Measurements from ENCODE around the gene SPNS3.

DNA sequence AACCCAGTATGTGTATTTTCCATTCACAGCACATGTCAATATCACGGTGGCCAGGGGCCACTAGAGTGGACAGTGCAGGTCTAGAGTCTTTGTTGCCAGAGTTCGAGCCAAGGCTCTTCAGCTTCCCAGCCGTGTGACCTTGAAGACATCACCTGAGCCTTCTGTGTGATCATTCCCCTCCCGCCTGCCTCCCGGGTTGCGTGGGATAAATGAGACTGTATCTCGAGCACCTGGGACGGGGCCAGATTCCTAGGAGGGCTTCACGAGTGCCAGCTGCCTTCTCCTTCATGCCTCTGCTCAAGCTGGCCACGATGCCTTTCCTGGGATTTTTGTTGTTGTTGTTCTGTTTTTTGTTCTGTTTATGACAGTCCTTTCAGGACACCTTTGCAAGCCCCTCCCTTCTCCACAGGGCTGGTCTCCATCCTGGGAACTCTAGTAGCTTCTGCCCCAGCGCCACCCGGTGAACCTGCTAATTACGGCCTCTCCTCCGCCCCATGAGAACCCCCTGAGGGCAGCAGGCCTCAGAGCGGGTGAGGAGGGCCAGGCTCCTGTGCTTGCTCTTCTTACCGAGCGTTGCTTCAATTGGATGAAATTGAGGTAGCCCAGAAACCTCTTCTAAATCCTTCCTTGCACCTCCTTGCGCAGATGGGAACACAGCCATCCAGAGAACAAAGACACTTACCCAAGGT is 68.9 kb downstream of the SPNS3 start:
- TF ChIP-seq, protein P1, sequence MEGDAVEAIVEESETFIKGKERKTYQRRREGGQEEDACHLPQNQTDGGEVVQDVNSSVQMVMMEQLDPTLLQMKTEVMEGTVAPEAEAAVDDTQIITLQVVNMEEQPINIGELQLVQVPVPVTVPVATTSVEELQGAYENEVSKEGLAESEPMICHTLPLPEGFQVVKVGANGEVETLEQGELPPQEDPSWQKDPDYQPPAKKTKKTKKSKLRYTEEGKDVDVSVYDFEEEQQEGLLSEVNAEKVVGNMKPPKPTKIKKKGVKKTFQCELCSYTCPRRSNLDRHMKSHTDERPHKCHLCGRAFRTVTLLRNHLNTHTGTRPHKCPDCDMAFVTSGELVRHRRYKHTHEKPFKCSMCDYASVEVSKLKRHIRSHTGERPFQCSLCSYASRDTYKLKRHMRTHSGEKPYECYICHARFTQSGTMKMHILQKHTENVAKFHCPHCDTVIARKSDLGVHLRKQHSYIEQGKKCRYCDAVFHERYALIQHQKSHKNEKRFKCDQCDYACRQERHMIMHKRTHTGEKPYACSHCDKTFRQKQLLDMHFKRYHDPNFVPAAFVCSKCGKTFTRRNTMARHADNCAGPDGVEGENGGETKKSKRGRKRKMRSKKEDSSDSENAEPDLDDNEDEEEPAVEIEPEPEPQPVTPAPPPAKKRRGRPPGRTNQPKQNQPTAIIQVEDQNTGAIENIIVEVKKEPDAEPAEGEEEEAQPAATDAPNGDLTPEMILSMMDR (IDR thresholded peaks at IDR 0.05; ENCODE audit: control extremely low read depth in 1 of 3, insufficient read depth in 1 of 3, low read depth in 1 of 3, low read length in 3 of 3) = no peak
- no peak for TF ChIP-seq BACH1 (IDR thresholded peaks at IDR 0.05; ENCODE audit: low read length)
- no peak for TF ChIP-seq POLR2A (IDR thresholded peaks at IDR 0.05; ENCODE audit: control extremely low read depth in 1 of 2, low read depth in 2 of 2, low read length in 2 of 2)
- no peak for TF ChIP-seq HDAC6 (IDR thresholded peaks at IDR 0.05; ENCODE audit: low read depth, low read length)
- no peak for TF ChIP-seq SUZ12 (IDR thresholded peaks at IDR 0.05; ENCODE audit: low read length)
- TF ChIP-seq EZH2 (IDR thresholded peaks at IDR 0.05; ENCODE audit: low read depth, low read length, severe bottlenecking) = no peak
- TF ChIP-seq RAD21 (IDR thresholded peaks at IDR 0.05 in 1 of 2, conservative IDR thresholded peaks at IDR 0.05 in 1 of 2; ENCODE audit: low read depth in 2 of 2, low read length in 2 of 2) = no peak
- no peak for TF ChIP-seq SIRT6 (IDR thresholded peaks at IDR 0.05; ENCODE audit: low read length)
